HL-60 (cell line): ENCODE data around the gene BTG2.

ENCODE experiments used
- DNase-seq, 2 experiments: peaks; one replicate each; pipeline ENCODE4 v3.0.0-alpha.2; 2010 to 2020; ENCODE audit warnings: low read depth in 1 of 2, low spot score in 1 of 2
- H3K27ac ChIP-seq: fragments of 250-450 bp; sonication (Bioruptor Pico); replicated peaks from 2 replicates; pipeline ENCODE4 v1.5.1; 2020; ENCODE audit warnings: mild to moderate bottlenecking, moderate library complexity
- H3K27me3 ChIP-seq: fragments of 250-450 bp; sonication (Bioruptor Pico); 2 replicates; pipeline ENCODE4 v1.5.1; 2021; ENCODE audit warnings: mild to moderate bottlenecking, moderate library complexity; ENCODE audit not compliant: insufficient read depth, poor library complexity, severe bottlenecking
- H3K4me3 ChIP-seq: replicated peaks from 2 replicates; pipeline ENCODE4 v1.5.1; 2011; ENCODE audit warnings: mild to moderate bottlenecking, control low read depth, low read length; ENCODE audit not compliant: insufficient read depth
- GABPA ChIP-seq: IDR thresholded peaks from 2 replicates; pipeline ENCODE4 v1.6.1; 2012; ENCODE audit warnings: low read depth
- POLR2AphosphoS5 ChIP-seq: IDR thresholded peaks from 2 replicates; pipeline ENCODE4 v1.6.1; 2012; ENCODE audit warnings: low read depth
- REST ChIP-seq: IDR thresholded peaks from 2 replicates; pipeline ENCODE4 v1.6.1; 2012; ENCODE audit warnings: low read depth; ENCODE audit not compliant: insufficient replicate concordance
- SPI1 ChIP-seq: IDR thresholded peaks from 2 replicates; pipeline ENCODE4 v1.6.1; 2012; ENCODE audit warnings: low read depth, mild to moderate bottlenecking, borderline replicate concordance
- TF ChIP-seq, protein P1 (sequence below): IDR thresholded peaks from one replicate; pipeline ENCODE4 v1.5.1; 2011; ENCODE audit warnings: low read length, control low read depth, inconsistent platforms; ENCODE audit not compliant: insufficient read depth

Gene BTG2

DNA sequence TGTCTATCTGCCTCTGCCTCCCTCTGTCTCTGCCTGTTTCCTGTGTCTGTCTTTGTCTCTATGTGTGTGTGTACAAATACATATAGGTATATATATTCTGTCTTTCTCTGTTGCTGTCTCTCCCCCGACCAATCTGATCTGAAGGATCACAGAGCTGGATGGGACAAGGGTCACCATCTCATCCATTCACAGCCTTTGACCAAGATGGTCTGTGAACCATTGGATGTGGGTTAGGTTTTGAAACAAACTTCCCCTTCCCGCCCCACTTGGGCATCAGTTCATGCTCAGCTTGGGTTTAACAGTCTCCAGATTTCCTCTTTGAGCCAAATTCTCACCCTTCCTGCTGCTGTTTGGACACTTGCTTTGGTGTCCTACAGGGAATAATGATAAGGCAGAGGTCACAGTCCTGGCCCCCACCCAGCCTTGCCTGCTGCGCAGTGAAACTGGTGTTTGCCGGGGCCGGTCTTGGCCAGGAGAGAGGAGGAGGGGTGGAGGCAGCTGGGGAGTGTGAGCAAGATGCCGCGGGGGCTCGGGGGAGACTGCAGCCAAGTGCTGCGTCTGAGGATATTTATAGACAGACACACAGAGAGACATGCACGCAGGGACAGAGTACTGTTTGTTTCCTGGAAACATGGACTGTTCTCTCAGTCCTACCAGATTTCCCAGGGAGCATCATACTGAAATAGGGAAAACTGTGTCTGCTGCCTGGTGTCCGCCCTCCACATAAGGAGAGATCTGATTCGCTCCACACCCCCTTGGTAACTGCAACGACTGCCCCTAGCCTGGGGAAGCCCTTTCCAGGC lies 27.0 kb upstream of the BTG2 start:
- Histone ChIP-seq H3K27me3 (no peaks in the 10 kb centered on the region), H3K4me3 (no peak overlapping the region), H3K27ac (no peak overlapping the region)
- no peak for TF ChIP-seq GABPA
- no peak for TF ChIP-seq POLR2AphosphoS5
- TF ChIP-seq SPI1: no peak
- no peak for TF ChIP-seq REST
- TF ChIP-seq, protein P1, sequence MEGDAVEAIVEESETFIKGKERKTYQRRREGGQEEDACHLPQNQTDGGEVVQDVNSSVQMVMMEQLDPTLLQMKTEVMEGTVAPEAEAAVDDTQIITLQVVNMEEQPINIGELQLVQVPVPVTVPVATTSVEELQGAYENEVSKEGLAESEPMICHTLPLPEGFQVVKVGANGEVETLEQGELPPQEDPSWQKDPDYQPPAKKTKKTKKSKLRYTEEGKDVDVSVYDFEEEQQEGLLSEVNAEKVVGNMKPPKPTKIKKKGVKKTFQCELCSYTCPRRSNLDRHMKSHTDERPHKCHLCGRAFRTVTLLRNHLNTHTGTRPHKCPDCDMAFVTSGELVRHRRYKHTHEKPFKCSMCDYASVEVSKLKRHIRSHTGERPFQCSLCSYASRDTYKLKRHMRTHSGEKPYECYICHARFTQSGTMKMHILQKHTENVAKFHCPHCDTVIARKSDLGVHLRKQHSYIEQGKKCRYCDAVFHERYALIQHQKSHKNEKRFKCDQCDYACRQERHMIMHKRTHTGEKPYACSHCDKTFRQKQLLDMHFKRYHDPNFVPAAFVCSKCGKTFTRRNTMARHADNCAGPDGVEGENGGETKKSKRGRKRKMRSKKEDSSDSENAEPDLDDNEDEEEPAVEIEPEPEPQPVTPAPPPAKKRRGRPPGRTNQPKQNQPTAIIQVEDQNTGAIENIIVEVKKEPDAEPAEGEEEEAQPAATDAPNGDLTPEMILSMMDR: no peak
- peak in 1 of 2 experiments; percentile 57 for DNase-seq

DNA sequence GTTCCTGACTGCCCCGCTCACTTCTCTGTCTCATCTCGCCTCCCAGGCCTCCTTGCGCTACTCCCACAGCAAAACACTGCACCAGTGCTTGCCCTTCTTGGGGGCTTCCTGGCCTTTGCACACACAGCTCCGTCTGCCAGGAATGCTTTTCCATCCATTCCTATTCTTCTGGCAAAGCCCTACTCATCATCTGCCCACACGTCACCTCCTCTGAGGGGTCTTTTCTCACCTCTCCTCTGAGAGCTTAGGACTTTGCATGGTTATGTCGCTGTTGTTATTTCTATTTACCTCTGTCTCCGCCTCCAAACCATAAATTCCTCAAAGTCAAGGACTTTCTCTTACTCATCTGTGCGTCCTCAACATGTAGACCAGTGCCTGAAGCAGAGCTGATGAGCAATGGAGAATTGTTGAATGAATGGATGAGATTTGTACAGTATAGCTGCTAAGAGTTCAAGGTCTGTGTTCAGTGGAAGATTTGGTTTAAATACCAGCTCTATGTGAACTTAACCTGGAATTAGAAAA lies 26.4 kb upstream of the BTG2 start:
- Histone ChIP-seq H3K27me3 (no peaks in the 10 kb centered on the region), H3K4me3 (no peak overlapping the region), H3K27ac (no peak overlapping the region)
- DNase-seq: no peak
- TF ChIP-seq REST (no peak), POLR2AphosphoS5 (no peak), SPI1 (no peak), GABPA (no peak)
- TF ChIP-seq, protein P1: no peak

- no peak for DNase-seq
- no peak for TF ChIP-seq GABPA
- no peak for TF ChIP-seq REST
- TF ChIP-seq, protein P1: no peak
- TF ChIP-seq POLR2AphosphoS5: no peak
- TF ChIP-seq SPI1: no peak
- no peak overlapping the region for H3K27ac ChIP-seq
- H3K4me3 ChIP-seq: no peak overlapping the region
- no peaks in the 10 kb centered on the region for H3K27me3 ChIP-seq
Observed at GRCh38 chr1:203280061-203280460, 25.3 kb upstream of the BTG2 start.
